Testis (tissue), 2 donors: ENCODE results near the gene TFCP2.

Experiments
- CTCF ChIP-seq, 3 experiments: fragments of 450-650 bp in 2 of 3; fragments of 200-600 bp in 1 of 3; sonication (generic) in 1 of 3; IDR thresholded peaks; one replicate each; pipeline ENCODE4 v1.5.1; 2016 to 2019; ENCODE audit warnings: antibody characterized with exemption in 3 of 3, mild to moderate bottlenecking in 2 of 3, moderate library complexity in 1 of 3
- POLR2A ChIP-seq: fragments of 450-650 bp; IDR thresholded peaks from one replicate; pipeline ENCODE4 v1.6.1; 2017; ENCODE audit warnings: antibody characterized with exemption, mild to moderate bottlenecking, moderate library complexity

GRCh38 chr12:51075390-51075789, 97.5 kb downstream of the TFCP2 start:
- no peak for TF ChIP-seq CTCF (IDR thresholded peaks at IDR 0.05)
- TF ChIP-seq POLR2A, result no peak
